ENCODE data around the gene SFTPD. TPM values are rescaled to one million over a fixed set of nuclear protein-coding genes. Genes with fewer than 3 reads are reported as not detected.

The SFTPD gene
- polyA plus RNA-seq, 1 of the 3 experiments (the other 2 are of a cell fraction): 0.03 TPM

- Histone ChIP-seq H3K27me3 (ENCODE audit: insufficient read depth) (no peaks in the 10 kb centered on the region), H4K20me1 (ENCODE audit: insufficient read depth) (no peaks in the 10 kb centered on the region), H3K4me3 (ENCODE audit: low read depth in 2 of 2, low read length in 1 of 2) (no peak overlapping the region), H3K36me3 (replicated peaks in 1 of 2; ENCODE audit: control insufficient read depth in 1 of 2, insufficient read depth in 2 of 2, low read length in 1 of 2) (no peaks in the 10 kb centered on the region), H3F3A (replicated peaks; ENCODE audit: insufficient read depth) (no peaks in the 10 kb centered on the region), H3K4me1 (ENCODE audit: control insufficient read depth in 1 of 2, insufficient read depth in 2 of 2, low read depth in 1 of 2, low read length in 1 of 2) (peaks cover 0 to 20% of the 10 kb centered on the region in 2 experiments; a peak in 1 of 4 replicates), H3K9ac (no peak overlapping the region), H3K9me3 (no peaks in the 10 kb centered on the region), H3K9me2 (no peaks in the 10 kb centered on the region), H3K4me2 (no peak overlapping the region), H2AFZ (ENCODE audit: low read depth) (no peak overlapping the region), H3K79me2 (ENCODE audit: insufficient read depth) (no peaks in the 10 kb centered on the region), H3K27ac (ENCODE audit: low read depth in 2 of 2, low read length in 1 of 2) (no peak overlapping the region)
- ChIA-PET POLR2A (no interaction called here), CTCF (no interaction called here)
- WGBS (ENCODE audit: low lambda C conversion rate): 77% methylated on average over 8 of the region's 8 CpGs
- DNase-seq: no peak
- TF ChIP-seq EP300 (IDR thresholded peaks at IDR 0.05; ENCODE audit: borderline replicate concordance in 1 of 2, low read depth in 1 of 2, low read length in 1 of 2): no peak
- TF ChIP-seq, protein P1, sequence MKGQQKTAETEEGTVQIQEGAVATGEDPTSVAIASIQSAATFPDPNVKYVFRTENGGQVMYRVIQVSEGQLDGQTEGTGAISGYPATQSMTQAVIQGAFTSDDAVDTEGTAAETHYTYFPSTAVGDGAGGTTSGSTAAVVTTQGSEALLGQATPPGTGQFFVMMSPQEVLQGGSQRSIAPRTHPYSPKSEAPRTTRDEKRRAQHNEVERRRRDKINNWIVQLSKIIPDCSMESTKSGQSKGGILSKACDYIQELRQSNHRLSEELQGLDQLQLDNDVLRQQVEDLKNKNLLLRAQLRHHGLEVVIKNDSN (IDR thresholded peaks at IDR 0.05; ENCODE audit: borderline replicate concordance, low read depth): no peak
- TF ChIP-seq, protein P2, sequence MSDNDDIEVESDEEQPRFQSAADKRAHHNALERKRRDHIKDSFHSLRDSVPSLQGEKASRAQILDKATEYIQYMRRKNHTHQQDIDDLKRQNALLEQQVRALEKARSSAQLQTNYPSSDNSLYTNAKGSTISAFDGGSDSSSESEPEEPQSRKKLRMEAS (IDR thresholded peaks at IDR 0.05; ENCODE audit: low read depth): no peak
- TF ChIP-seq TEAD4 (IDR thresholded peaks at IDR 0.05; ENCODE audit: borderline replicate concordance, insufficient read depth): no peak
- no peak for TF ChIP-seq CTCF (IDR thresholded peaks at IDR 0.05)
- no peak for TF ChIP-seq MEF2A (IDR thresholded peaks at IDR 0.05; ENCODE audit: borderline replicate concordance, low read depth)
- no peak for TF ChIP-seq EZH2phosphoT487 (IDR thresholded peaks at IDR 0.05; ENCODE audit: borderline replicate concordance, low read depth)
Measured at GRCh38 chr10:79923669-79924068, 25.2 kb downstream of the SFTPD start.

DNA sequence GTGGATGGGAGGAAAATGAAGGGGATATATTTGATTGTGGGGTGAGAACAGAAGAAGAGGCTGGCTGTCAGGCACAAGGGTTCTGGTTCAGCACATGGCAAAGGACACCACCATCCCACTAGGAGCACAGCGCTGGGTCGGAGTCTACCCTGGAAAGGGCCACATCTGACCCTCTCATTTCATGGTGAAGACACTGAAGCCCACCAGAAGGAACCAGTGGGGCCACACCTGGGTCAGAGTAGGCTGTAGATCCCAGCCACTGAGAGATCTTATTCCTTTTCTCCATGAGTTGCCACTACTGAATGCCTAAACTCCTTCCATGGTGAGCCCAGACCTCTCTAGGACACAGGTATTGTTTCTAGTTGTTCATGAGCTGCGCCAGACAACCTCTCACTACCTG, 25.8 kb downstream of the SFTPD start:
- H3K4me2 ChIP-seq: no peak overlapping the region
- ChIA-PET POLR2A (no interaction called here), CTCF (no interaction called here)
- no peaks in the 10 kb centered on the region for H4K20me1 ChIP-seq (ENCODE audit: insufficient read depth)
- DNase-seq: no peak
- H2AFZ ChIP-seq (ENCODE audit: low read depth): no peak overlapping the region
- H3K4me3 ChIP-seq (ENCODE audit: low read depth in 2 of 2, low read length in 1 of 2): no peak overlapping the region
- H3F3A ChIP-seq (replicated peaks; ENCODE audit: insufficient read depth): no peaks in the 10 kb centered on the region
- peaks cover 0 to 20% of the 10 kb centered on the region in 2 experiments; a peak in 1 of 4 replicates for H3K4me1 ChIP-seq (ENCODE audit: control insufficient read depth in 1 of 2, insufficient read depth in 2 of 2, low read depth in 1 of 2, low read length in 1 of 2)
- no peaks in the 10 kb centered on the region for H3K9me3 ChIP-seq
- H3K27ac ChIP-seq (ENCODE audit: low read depth in 2 of 2, low read length in 1 of 2): no peak overlapping the region
- H3K9ac ChIP-seq: no peak overlapping the region
- no peaks in the 10 kb centered on the region for H3K9me2 ChIP-seq
- H3K27me3 ChIP-seq (ENCODE audit: insufficient read depth): no peaks in the 10 kb centered on the region
- no peaks in the 10 kb centered on the region for H3K79me2 ChIP-seq (ENCODE audit: insufficient read depth)
- WGBS (ENCODE audit: low lambda C conversion rate): 70% methylated on average over 1 of the region's 3 CpGs
- no peaks in the 10 kb centered on the region for H3K36me3 ChIP-seq (replicated peaks in 1 of 2; ENCODE audit: control insufficient read depth in 1 of 2, insufficient read depth in 2 of 2, low read length in 1 of 2)
- no peak for TF ChIP-seq TEAD4 (IDR thresholded peaks at IDR 0.05; ENCODE audit: borderline replicate concordance, insufficient read depth)
- no peak for TF ChIP-seq EZH2phosphoT487 (IDR thresholded peaks at IDR 0.05; ENCODE audit: borderline replicate concordance, low read depth)
- no peak for TF ChIP-seq POLR2AphosphoS5 (IDR thresholded peaks at IDR 0.05; ENCODE audit: low read depth, low read length)
- no peak for TF ChIP-seq JUND (IDR thresholded peaks at IDR 0.05)
- TF ChIP-seq NRF1 (IDR thresholded peaks at IDR 0.05; ENCODE audit: low read depth, low read length): no peak
- no peak for TF ChIP-seq RAD21 (IDR thresholded peaks at IDR 0.05; ENCODE audit: low read length)
- TF ChIP-seq GABPA (IDR thresholded peaks at IDR 0.05; ENCODE audit: low read depth): no peak
- no peak for TF ChIP-seq SIN3A (IDR thresholded peaks at IDR 0.05; ENCODE audit: borderline replicate concordance, low read depth, low read length)
- no peak for TF ChIP-seq YY1 (IDR thresholded peaks at IDR 0.05; ENCODE audit: low read depth)
- no peak for TF ChIP-seq CTCF (IDR thresholded peaks at IDR 0.05)
- TF ChIP-seq PBX3 (IDR thresholded peaks at IDR 0.05): no peak
- no peak for TF ChIP-seq EP300 (IDR thresholded peaks at IDR 0.05; ENCODE audit: borderline replicate concordance in 1 of 2, low read depth in 1 of 2, low read length in 1 of 2)
- TF ChIP-seq RFX5 (IDR thresholded peaks at IDR 0.05; ENCODE audit: low read length): no peak
- no peak for TF ChIP-seq FOSL2 (IDR thresholded peaks at IDR 0.05; ENCODE audit: borderline replicate concordance, low read depth)
- TF ChIP-seq SMC3 (IDR thresholded peaks at IDR 0.05; ENCODE audit: low read depth, low read length): no peak
